ENCODE data around the gene PGAM1.

Gene PGAM1

DNA sequence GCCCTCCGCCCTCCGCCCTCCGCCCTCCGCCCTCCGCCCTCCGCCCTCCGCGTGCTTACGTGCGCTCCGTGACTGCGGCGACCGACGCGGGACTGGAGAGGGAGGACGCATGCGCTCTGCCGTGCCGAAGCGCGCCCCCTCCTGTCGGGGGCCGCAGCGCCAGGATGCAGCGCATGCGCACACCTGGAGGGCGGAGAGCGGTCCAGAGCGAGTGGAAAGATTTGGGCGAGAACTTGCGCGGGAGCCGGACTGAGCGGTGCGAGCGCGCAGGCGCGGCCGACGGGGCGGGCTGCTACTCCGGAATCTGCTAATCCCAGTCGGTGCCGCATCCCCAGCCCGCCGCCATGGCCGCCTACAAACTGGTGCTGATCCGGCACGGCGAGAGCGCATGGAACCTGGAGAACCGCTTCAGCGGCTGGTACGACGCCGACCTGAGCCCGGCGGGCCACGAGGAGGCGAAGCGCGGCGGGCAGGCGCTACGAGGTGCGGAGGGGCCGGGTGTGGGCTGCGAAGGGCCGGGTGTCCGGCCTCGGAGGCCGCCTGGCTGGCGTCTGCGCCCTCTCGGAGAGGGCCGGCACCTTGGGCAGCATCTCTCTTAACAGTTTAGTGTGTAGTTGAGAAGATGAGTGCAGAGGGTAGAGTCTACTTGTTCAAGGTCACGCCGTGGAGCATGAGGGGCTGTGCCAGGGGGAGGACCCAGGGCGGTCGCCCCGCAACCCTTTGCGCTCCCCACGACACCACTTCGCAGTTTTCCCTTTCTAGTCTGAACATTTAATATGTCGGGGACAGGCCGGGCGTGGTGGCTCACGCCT is at the start of gene PGAM1:
TSS of gene PGAM1 (plus strand) at position 228 of the 812 bp plus-strand sequence. CDS start at position 345, 117 bp downstream.
- peaks cover 2% of the 10 kb centered on the region; the same call in 1 of the 2 replicates for H3K36me3 ChIP-seq (ENCODE audit: control insufficient read depth, insufficient read depth, low read length)
- WGBS (ENCODE audit: insufficient coverage, insufficient read length): no CpG with 5 or more reads among the region's 90 CpGs
- DNase-seq (ENCODE audit: low read depth, low spot score): peak; percentile 97
- H3K4me1 ChIP-seq (ENCODE audit: control insufficient read depth, insufficient read depth, low read length): peaks cover 2% of the 10 kb centered on the region; the same call in 1 of the 2 replicates
- no peaks in the 10 kb centered on the region for H3K9me3 ChIP-seq (ENCODE audit: control insufficient read depth, insufficient read depth, low read length)
- no peaks in the 10 kb centered on the region for H3K27me3 ChIP-seq (ENCODE audit: control insufficient read depth, insufficient read depth, low read length)
- H3K27ac ChIP-seq (ENCODE audit: low read length): no peak within 1 kb of the TSS
- peak within 1 kb of the TSS; percentile 76 for H3K4me3 ChIP-seq (ENCODE audit: low read length)

GRCh38 chr10:97376413-97376812 is 49.6 kb upstream of the PGAM1 start:
- no peaks in the 10 kb centered on the region; the same call in 1 of the 2 replicates for H3K4me1 ChIP-seq (ENCODE audit: control insufficient read depth, insufficient read depth, low read length)
- peaks cover 52% of the 10 kb centered on the region for H3K36me3 ChIP-seq (ENCODE audit: control insufficient read depth, insufficient read depth, low read length)
- no peak overlapping the region for H3K4me3 ChIP-seq (ENCODE audit: low read length)
- WGBS (ENCODE audit: insufficient coverage, insufficient read length): no CpG with 5 or more reads among the region's 6 CpGs
- no peak overlapping the region for H3K27ac ChIP-seq (ENCODE audit: low read length)
- H3K9me3 ChIP-seq (ENCODE audit: control insufficient read depth, insufficient read depth, low read length): no peaks in the 10 kb centered on the region
- no peaks in the 10 kb centered on the region for H3K27me3 ChIP-seq (ENCODE audit: control insufficient read depth, insufficient read depth, low read length)
- DNase-seq (ENCODE audit: low read depth, low spot score): no peak

DNA sequence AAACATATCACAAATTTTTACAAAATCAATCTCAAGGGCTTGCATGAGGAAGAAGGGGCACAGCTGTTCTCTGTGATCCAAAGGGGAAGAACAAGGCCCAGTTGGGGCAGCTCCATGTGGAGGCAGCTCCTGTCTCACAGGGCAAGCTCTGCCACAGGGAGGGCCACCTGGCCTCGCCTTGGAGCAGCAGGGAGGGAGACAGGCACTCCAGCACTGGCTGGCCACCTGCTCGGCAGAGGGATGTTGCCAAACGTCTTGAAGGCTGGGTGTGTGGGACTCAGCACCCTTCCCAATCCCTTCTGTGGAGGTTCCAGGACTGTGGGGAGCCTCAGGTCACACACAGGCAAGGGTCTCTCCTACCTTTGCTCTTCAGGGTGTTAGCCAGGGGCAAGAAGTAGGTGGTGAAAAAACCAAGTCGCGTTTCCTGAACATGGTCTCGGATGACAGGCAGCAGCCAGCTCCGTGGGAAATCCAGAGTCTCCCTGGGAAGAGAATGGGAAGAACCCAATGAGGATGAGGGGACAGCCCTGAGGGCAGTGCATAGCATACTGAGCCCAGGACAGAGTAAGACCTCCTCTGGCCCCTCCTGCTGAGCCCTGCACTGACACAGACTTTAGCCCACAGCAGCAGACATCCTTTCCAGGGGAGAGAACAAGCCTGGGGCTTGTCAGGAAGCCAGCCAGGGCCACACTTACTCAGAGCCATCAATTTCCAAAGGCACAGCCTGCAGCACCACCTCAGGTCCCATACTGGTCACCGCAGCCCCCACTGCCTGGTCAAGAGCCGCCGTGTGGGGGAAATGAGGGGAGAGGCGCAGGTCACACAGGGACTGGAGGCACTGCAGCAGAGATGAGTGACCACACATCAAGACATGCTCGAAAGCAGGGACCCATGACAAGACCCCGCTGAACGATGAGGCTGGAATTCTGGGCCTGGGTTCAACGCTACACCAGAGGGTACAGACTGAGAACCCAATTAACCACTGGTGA is 46.8 kb upstream of the PGAM1 start:
- Histone ChIP-seq H3K4me1 (ENCODE audit: control insufficient read depth, insufficient read depth, low read length) (no peaks in the 10 kb centered on the region; the same call in 1 of the 2 replicates), H3K27ac (ENCODE audit: low read length) (no peak overlapping the region), H3K4me3 (ENCODE audit: low read length) (no peak overlapping the region), H3K36me3 (ENCODE audit: control insufficient read depth, insufficient read depth, low read length) (peaks cover 31% of the 10 kb centered on the region), H3K27me3 (ENCODE audit: control insufficient read depth, insufficient read depth, low read length) (no peaks in the 10 kb centered on the region), H3K9me3 (ENCODE audit: control insufficient read depth, insufficient read depth, low read length) (no peaks in the 10 kb centered on the region)
- DNase-seq (ENCODE audit: low read depth, low spot score): no peak
- no CpG with 5 or more reads among the region's 15 CpGs for WGBS (ENCODE audit: insufficient coverage, insufficient read length)

GRCh38 chr10:97380516-97380915 is 45.5 kb upstream of the PGAM1 start:
- WGBS (ENCODE audit: insufficient coverage, insufficient read length): no CpG with 5 or more reads among the region's 8 CpGs
- DNase-seq (ENCODE audit: low read depth, low spot score): no peak

GRCh38 chr10:97381626-97382025 is 44.4 kb upstream of the PGAM1 start:
- DNase-seq (ENCODE audit: low read depth, low spot score): no peak
- no peaks in the 10 kb centered on the region for H3K27me3 ChIP-seq (ENCODE audit: control insufficient read depth, insufficient read depth, low read length)
- no peak overlapping the region for H3K4me3 ChIP-seq (ENCODE audit: low read length)
- H3K36me3 ChIP-seq (ENCODE audit: control insufficient read depth, insufficient read depth, low read length): peaks cover 36% of the 10 kb centered on the region
- no peaks in the 10 kb centered on the region; the same call in 1 of the 2 replicates for H3K4me1 ChIP-seq (ENCODE audit: control insufficient read depth, insufficient read depth, low read length)
- WGBS (ENCODE audit: insufficient coverage, insufficient read length): no CpG with 5 or more reads among the region's 8 CpGs
- no peak overlapping the region for H3K27ac ChIP-seq (ENCODE audit: low read length)
- no peaks in the 10 kb centered on the region for H3K9me3 ChIP-seq (ENCODE audit: control insufficient read depth, insufficient read depth, low read length)

More at GRCh38 chr10:97380516-97380915, 45.5 kb upstream of the PGAM1 start:
- H3K27me3 ChIP-seq (ENCODE audit: control insufficient read depth, insufficient read depth, low read length): no peaks in the 10 kb centered on the region
- H3K4me1 ChIP-seq (ENCODE audit: control insufficient read depth, insufficient read depth, low read length): no peaks in the 10 kb centered on the region; the same call in 1 of the 2 replicates
- H3K4me3 ChIP-seq (ENCODE audit: low read length): no peak overlapping the region
- H3K27ac ChIP-seq (ENCODE audit: low read length): no peak overlapping the region
- no peaks in the 10 kb centered on the region for H3K9me3 ChIP-seq (ENCODE audit: control insufficient read depth, insufficient read depth, low read length)
- peaks cover 37% of the 10 kb centered on the region for H3K36me3 ChIP-seq (ENCODE audit: control insufficient read depth, insufficient read depth, low read length)

- DNase-seq (ENCODE audit: low read depth, low spot score): no peak
- H3K4me1 ChIP-seq (ENCODE audit: control insufficient read depth, insufficient read depth, low read length): no peaks in the 10 kb centered on the region; the same call in 1 of the 2 replicates
- peaks cover 34% of the 10 kb centered on the region for H3K36me3 ChIP-seq (ENCODE audit: control insufficient read depth, insufficient read depth, low read length)
- no peaks in the 10 kb centered on the region for H3K9me3 ChIP-seq (ENCODE audit: control insufficient read depth, insufficient read depth, low read length)
- WGBS (ENCODE audit: insufficient coverage, insufficient read length): no CpG with 5 or more reads among the region's 7 CpGs
- H3K27ac ChIP-seq (ENCODE audit: low read length): no peak overlapping the region
- no peak overlapping the region for H3K4me3 ChIP-seq (ENCODE audit: low read length)
- H3K27me3 ChIP-seq (ENCODE audit: control insufficient read depth, insufficient read depth, low read length): no peaks in the 10 kb centered on the region
Measured at GRCh38 chr10:97383159-97383558, 42.8 kb upstream of the PGAM1 start.

DNA sequence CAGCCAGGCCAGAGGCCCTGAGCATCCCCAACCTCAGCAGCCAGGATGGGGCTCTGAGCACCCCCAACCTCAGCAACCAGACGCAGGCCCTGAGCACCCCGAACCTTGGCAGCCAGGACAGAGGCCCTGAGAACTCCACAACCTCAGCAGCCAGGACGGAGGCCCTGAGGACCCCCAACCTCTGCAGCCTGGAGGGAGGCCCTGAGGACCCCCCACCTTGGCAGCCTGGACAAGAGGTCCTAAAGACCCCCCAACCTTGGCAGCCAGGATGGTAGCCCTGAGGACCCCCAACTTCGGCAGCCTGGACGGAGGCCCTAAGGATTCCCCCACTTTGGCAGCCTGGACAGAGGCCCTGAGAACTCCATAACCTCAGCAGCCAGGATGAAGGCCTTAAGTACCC is 41.8 kb upstream of the PGAM1 start:
- no peak for DNase-seq (ENCODE audit: low read depth, low spot score)
- H3K4me3 ChIP-seq (ENCODE audit: low read length): no peak overlapping the region
- peaks cover 34% of the 10 kb centered on the region for H3K36me3 ChIP-seq (ENCODE audit: control insufficient read depth, insufficient read depth, low read length)
- no CpG with 5 or more reads among the region's 5 CpGs for WGBS (ENCODE audit: insufficient coverage, insufficient read length)
- H3K27ac ChIP-seq (ENCODE audit: low read length): no peak overlapping the region
- H3K9me3 ChIP-seq (ENCODE audit: control insufficient read depth, insufficient read depth, low read length): no peaks in the 10 kb centered on the region
- H3K27me3 ChIP-seq (ENCODE audit: control insufficient read depth, insufficient read depth, low read length): no peaks in the 10 kb centered on the region
- H3K4me1 ChIP-seq (ENCODE audit: control insufficient read depth, insufficient read depth, low read length): no peaks in the 10 kb centered on the region; the same call in 1 of the 2 replicates

DNA sequence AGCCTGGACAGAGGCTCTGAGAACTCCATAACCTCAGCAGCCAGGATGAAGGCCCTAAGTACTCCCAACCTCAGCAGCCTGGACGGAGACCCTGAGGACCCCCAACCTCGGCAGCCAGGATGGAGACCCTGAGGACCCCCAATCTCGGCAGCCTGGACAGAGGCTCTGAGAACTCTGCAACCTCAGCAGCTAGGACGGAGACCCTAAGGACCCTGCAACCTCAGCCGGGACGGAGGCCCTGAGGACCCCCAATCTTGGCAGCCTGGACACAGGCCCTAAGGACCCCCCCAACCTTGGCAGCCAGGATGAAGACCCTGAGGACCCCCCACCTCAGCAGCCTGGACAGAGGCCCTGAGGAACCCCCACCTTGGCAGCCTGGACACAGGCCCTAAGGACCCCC is 41.4 kb upstream of the PGAM1 start:
- no peaks in the 10 kb centered on the region for H3K27me3 ChIP-seq (ENCODE audit: control insufficient read depth, insufficient read depth, low read length)
- peaks cover 32% of the 10 kb centered on the region for H3K36me3 ChIP-seq (ENCODE audit: control insufficient read depth, insufficient read depth, low read length)
- no peaks in the 10 kb centered on the region for H3K9me3 ChIP-seq (ENCODE audit: control insufficient read depth, insufficient read depth, low read length)
- no peak overlapping the region for H3K4me3 ChIP-seq (ENCODE audit: low read length)
- WGBS (ENCODE audit: insufficient coverage, insufficient read length): no CpG with 5 or more reads among the region's 6 CpGs
- no peak for DNase-seq (ENCODE audit: low read depth, low spot score)
- no peak overlapping the region for H3K27ac ChIP-seq (ENCODE audit: low read length)
- H3K4me1 ChIP-seq (ENCODE audit: control insufficient read depth, insufficient read depth, low read length): no peaks in the 10 kb centered on the region; the same call in 1 of the 2 replicates

DNA sequence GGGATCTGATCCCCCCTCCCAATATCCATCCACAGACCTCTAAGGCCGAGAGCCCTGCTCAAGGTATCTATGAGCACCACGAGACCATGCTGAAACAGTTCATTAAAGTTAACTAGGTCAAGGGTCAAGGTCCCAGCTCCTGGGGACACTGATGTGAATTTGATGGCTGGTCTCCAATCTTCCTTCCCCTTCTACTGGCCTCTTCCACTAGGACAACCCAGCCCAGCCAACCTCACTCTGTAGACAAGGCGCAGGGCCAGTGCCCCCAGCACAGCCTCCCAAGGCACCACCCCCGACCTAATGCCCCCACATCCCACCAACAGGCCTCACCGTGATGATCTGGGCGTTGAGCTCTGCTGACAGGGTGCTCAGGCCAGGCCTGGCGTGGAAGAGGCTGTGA is 40.4 kb upstream of the PGAM1 start:
- Histone ChIP-seq H3K27ac (ENCODE audit: low read length) (no peak overlapping the region), H3K4me3 (ENCODE audit: low read length) (no peak overlapping the region), H3K9me3 (ENCODE audit: control insufficient read depth, insufficient read depth, low read length) (no peaks in the 10 kb centered on the region), H3K27me3 (ENCODE audit: control insufficient read depth, insufficient read depth, low read length) (no peaks in the 10 kb centered on the region), H3K4me1 (ENCODE audit: control insufficient read depth, insufficient read depth, low read length) (no peaks in the 10 kb centered on the region; the same call in 1 of the 2 replicates), H3K36me3 (ENCODE audit: control insufficient read depth, insufficient read depth, low read length) (peaks cover 36% of the 10 kb centered on the region)
- no peak for DNase-seq (ENCODE audit: low read depth, low spot score)
- no CpG with 5 or more reads among the region's 7 CpGs for WGBS (ENCODE audit: insufficient coverage, insufficient read length)

GRCh38 chr10:97388152-97388551 is 37.8 kb upstream of the PGAM1 start:
- Histone ChIP-seq H3K36me3 (ENCODE audit: control insufficient read depth, insufficient read depth, low read length) (peaks cover 30% of the 10 kb centered on the region), H3K4me3 (ENCODE audit: low read length) (no peak overlapping the region)

More at GRCh38 chr10:97388152-97388551, 37.8 kb upstream of the PGAM1 start:
- Histone ChIP-seq H3K27ac (ENCODE audit: low read length) (no peak overlapping the region), H3K27me3 (ENCODE audit: control insufficient read depth, insufficient read depth, low read length) (no peaks in the 10 kb centered on the region), H3K9me3 (ENCODE audit: control insufficient read depth, insufficient read depth, low read length) (no peaks in the 10 kb centered on the region), H3K4me1 (ENCODE audit: control insufficient read depth, insufficient read depth, low read length) (no peaks in the 10 kb centered on the region; the same call in 1 of the 2 replicates)
- no peak for DNase-seq (ENCODE audit: low read depth, low spot score)
- no CpG with 5 or more reads among the region's 5 CpGs for WGBS (ENCODE audit: insufficient coverage, insufficient read length)

Measured in iPS DF 6.9 (cell line).